Suprapubic skin (tissue), 4 donors: Measurements from ENCODE around the gene CLMN. TPM values are rescaled to one million over a fixed set of nuclear protein-coding genes. Genes with fewer than 3 reads are reported as not detected.

Experiments used
- DNase-seq, 2 donors: peaks; one replicate each; pipeline ENCODE4 v3.0.0-alpha.2; 2019; ENCODE audit warnings: low spot score in 2 of 2
- H3K27ac ChIP-seq: fragments of 200-600 bp; sonication (generic); one replicate; pipeline ENCODE4 v1.5.1; 2019
- H3K27me3 ChIP-seq: fragments of 200-600 bp; sonication (generic); one replicate; pipeline ENCODE4 v1.5.1; 2019
- H3K36me3 ChIP-seq: fragments of 200-600 bp; sonication (generic); one replicate; pipeline ENCODE4 v1.5.1; 2019
- H3K4me1 ChIP-seq: fragments of 200-600 bp; sonication (generic); one replicate; pipeline ENCODE4 v1.5.1; 2019
- H3K4me3 ChIP-seq: fragments of 200-600 bp; sonication (generic); one replicate; pipeline ENCODE4 v1.5.1; 2019; ENCODE audit warnings: mild to moderate bottlenecking
- H3K9me3 ChIP-seq: fragments of 200-600 bp; sonication (generic); one replicate; pipeline ENCODE4 v1.5.1; 2019
- EP300 ChIP-seq: sonication (generic); formaldehyde crosslinking; IDR thresholded peaks from one replicate; pipeline ENCODE4 v1.6.1; 2017; ENCODE audit warnings: antibody characterized with exemption
- POLR2A ChIP-seq, 2 donors: fragments of 450-650 bp; IDR thresholded peaks; one replicate each; pipeline ENCODE4 v1.6.1; 2017; ENCODE audit warnings: antibody characterized with exemption in 2 of 2, mild to moderate bottlenecking in 2 of 2, moderate library complexity in 2 of 2
- POLR2AphosphoS5 ChIP-seq, 3 donors: sonication (generic); formaldehyde crosslinking; IDR thresholded peaks; one replicate each; pipeline ENCODE4 v1.6.1; 2017; ENCODE audit warnings: antibody characterized with exemption in 3 of 3
- WGBS: methylation state at CpG from one replicate; pipeline ENCODE4 v1.1.5; 2018; 5-methylcytosine and 5-hydroxymethylcytosine counted together
- total RNA-seq, 4 donors: library from RNA; depleted of rRNA; stranded (reverse); fragments of >200 nt; gene quantifications; one replicate each; pipeline ENCODE4 v1.1.0, GENCODE V29; 2016
- TF ChIP-seq, protein P1 (sequence below), 2 donors: fragments of 200-600 bp in 1 of 2; fragments of 450-650 bp in 1 of 2; sonication (generic) in 1 of 2; IDR thresholded peaks; one replicate each; pipeline ENCODE4 v1.5.1; 2016 to 2019; ENCODE audit warnings: antibody characterized with exemption in 2 of 2, mild to moderate bottlenecking in 1 of 2, moderate library complexity in 1 of 2

CLMN gene
- total RNA-seq, 4 donors from 2014 or later: 5.0 to 25.7 (median 7.0) TPM

DNA sequence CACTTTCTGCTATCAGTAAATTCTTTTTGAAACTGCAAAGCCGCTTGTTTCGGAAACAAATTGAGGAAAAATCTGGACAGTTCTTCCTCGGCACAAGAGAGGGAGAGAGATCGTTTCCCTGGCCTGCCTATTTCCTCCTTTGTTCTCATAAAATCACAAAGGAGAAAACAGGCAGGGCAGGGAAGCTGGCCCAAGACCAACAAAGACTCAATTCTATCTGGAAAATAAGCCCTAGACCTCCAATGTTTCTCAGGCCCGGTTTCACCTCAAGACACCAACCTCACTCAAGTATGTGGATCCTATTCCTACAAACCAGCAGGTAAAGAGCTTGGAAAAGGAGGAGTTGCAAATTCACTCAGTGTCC is 181.9 kb downstream of the CLMN start:
- peaks cover 62% of the 10 kb centered on the region for H3K4me1 ChIP-seq
- 55% methylated on average over 5 of the region's 5 CpGs for WGBS
- H3K9me3 ChIP-seq: no peaks in the 10 kb centered on the region
- no peaks in the 10 kb centered on the region for H3K27me3 ChIP-seq
- DNase-seq: no peak
- H3K36me3 ChIP-seq: peaks cover 2% of the 10 kb centered on the region
- no peak overlapping the region for H3K4me3 ChIP-seq
- peak overlapping the region; percentile 41 for H3K27ac ChIP-seq
- TF ChIP-seq POLR2A (IDR thresholded peaks at IDR 0.05) (no peak), POLR2AphosphoS5 (IDR thresholded peaks at IDR 0.05) (no peak), EP300 (no peak)
- TF ChIP-seq, protein P1, sequence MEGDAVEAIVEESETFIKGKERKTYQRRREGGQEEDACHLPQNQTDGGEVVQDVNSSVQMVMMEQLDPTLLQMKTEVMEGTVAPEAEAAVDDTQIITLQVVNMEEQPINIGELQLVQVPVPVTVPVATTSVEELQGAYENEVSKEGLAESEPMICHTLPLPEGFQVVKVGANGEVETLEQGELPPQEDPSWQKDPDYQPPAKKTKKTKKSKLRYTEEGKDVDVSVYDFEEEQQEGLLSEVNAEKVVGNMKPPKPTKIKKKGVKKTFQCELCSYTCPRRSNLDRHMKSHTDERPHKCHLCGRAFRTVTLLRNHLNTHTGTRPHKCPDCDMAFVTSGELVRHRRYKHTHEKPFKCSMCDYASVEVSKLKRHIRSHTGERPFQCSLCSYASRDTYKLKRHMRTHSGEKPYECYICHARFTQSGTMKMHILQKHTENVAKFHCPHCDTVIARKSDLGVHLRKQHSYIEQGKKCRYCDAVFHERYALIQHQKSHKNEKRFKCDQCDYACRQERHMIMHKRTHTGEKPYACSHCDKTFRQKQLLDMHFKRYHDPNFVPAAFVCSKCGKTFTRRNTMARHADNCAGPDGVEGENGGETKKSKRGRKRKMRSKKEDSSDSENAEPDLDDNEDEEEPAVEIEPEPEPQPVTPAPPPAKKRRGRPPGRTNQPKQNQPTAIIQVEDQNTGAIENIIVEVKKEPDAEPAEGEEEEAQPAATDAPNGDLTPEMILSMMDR (IDR thresholded peaks at IDR 0.05): no peak

DNA sequence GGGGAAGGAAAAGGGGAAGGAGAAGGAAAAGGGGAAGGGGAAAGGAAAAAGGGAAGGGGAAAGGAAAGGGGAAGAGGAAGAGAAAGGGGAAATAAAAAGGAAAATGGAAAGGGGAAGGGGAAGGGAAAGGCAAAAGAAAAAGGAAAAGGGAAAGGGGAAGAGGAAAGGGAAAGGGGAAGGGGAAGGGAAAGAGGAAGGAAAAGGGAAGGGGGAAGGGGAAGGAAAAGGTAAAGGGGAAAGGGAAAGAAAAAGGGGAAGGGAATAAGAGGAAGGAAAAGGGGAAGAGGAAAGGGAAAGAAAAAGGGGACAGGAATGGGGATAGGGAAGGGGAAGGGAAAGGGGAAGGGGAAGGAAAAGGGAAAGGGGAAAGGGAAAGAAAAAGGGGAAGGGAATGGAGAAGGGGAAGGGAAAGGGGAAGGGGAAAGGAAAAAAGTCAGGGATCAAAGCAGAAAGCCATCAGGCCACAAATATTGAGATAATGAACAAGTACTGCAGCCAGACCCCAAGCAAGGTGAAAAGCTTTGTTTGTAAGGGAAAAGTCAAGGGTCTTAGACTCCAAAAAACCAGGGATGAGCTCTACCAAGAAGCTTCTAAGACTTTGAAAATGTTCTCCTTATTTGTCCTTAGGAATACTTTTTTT is 182.4 kb downstream of the CLMN start:
- peak overlapping the region; percentile 41 for H3K27ac ChIP-seq
- H3K4me1 ChIP-seq: peaks cover 57% of the 10 kb centered on the region
- H3K4me3 ChIP-seq: no peak overlapping the region
- peaks cover 7% of the 10 kb centered on the region for H3K36me3 ChIP-seq
- no peaks in the 10 kb centered on the region for H3K9me3 ChIP-seq
- DNase-seq: no peak
- no peak for TF ChIP-seq EP300
- no peaks in the 10 kb centered on the region for H3K27me3 ChIP-seq

DNA sequence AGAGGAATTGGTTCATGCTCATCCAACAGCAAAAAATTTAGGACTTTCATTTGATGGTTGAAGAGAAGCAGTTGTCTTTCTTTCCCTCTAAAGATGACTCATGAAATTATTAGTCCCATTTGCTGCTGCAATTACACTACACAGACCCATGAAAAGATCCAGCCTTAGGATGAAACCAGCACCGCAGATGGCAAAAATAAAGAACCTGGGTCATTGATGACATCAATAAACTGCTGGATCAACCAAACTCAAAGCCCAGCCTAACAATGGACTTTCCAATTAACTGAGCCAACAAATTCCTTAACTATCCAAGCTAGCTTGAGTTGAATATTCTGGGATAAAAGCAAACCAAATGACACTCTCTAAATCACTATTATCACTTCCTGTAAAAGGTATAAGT is 183.1 kb downstream of the CLMN start:
- H3K4me1 ChIP-seq: peaks cover 52% of the 10 kb centered on the region
- H3K4me3 ChIP-seq: no peak overlapping the region
- 76% methylated on average over 1 of the region's 1 CpG for WGBS
- TF ChIP-seq EP300 (no peak), POLR2AphosphoS5 (IDR thresholded peaks at IDR 0.05) (no peak), POLR2A (IDR thresholded peaks at IDR 0.05) (no peak)
- TF ChIP-seq, protein P1 (IDR thresholded peaks at IDR 0.05): no peak
- DNase-seq: no peak
- no peak overlapping the region for H3K27ac ChIP-seq
- no peaks in the 10 kb centered on the region for H3K27me3 ChIP-seq
- H3K36me3 ChIP-seq: peaks cover 11% of the 10 kb centered on the region
- no peaks in the 10 kb centered on the region for H3K9me3 ChIP-seq

DNA sequence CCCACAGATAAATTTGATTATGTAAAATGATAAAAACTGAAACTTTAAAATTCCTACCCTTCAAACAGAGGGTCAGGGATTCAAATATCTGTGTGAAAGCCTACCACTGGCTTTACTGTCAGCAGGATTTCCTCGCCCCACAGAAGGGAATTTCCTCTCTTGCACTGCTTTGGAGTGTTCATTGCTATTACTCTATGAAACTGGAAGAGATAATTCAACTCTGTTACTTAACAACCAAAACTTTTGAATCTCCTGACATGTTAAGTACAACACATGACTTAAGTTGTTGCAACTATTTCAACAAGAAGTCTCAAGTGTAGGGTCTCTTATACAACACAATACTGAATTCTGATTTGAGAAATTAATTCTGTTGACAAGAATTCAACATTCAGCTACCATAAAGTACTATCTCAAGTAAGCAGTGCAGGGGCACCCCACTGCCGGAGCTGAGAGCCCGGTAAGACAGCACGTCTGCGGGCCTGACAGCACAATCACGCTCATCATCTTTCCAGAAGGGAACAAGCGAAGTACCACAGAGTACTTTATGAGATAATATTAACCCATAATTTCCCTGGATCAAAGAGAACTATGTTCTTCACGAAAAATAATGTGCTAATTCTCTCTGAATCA is 185.3 kb downstream of the CLMN start:
- Histone ChIP-seq H3K9me3 (no peaks in the 10 kb centered on the region), H3K36me3 (peaks cover 23% of the 10 kb centered on the region), H3K27me3 (no peaks in the 10 kb centered on the region), H3K4me3 (no peak overlapping the region), H3K27ac (no peak overlapping the region), H3K4me1 (peaks cover 32% of the 10 kb centered on the region)
- 86% methylated on average over 8 of the region's 8 CpGs for WGBS
- DNase-seq: no peak
- no peak for TF ChIP-seq POLR2AphosphoS5 (IDR thresholded peaks at IDR 0.05)
- TF ChIP-seq, protein P1 (IDR thresholded peaks at IDR 0.05): no peak
- no peak for TF ChIP-seq POLR2A (IDR thresholded peaks at IDR 0.05)
- TF ChIP-seq EP300: no peak

DNA sequence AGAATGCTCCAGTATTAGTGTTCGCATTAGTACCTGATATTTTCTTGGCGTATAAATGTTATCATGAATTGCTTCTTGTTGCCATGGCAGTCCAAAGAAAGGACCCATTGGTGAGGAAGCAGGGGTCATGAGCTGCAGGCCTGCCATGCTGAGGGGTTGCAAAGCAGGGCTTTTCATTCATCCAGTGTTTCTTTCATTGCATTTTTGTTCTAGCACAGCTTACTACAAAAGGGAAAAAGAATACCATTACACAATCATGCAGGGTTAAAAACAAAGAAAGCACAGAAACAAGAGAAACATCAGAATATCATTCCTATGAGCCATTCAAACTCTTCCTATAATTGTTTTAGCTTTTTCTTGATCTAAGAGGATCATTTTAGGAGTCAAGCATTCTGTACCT is 186.4 kb downstream of the CLMN start:
- TF ChIP-seq, protein P1 (IDR thresholded peaks at IDR 0.05): no peak
- TF ChIP-seq EP300 (no peak), POLR2A (IDR thresholded peaks at IDR 0.05) (no peak), POLR2AphosphoS5 (IDR thresholded peaks at IDR 0.05) (no peak)
- DNase-seq: no peak

More for the DNA sequence above, 186.4 kb downstream of the CLMN start:
- Histone ChIP-seq H3K36me3 (peaks cover 32% of the 10 kb centered on the region), H3K9me3 (no peaks in the 10 kb centered on the region), H3K27ac (no peak overlapping the region), H3K27me3 (no peaks in the 10 kb centered on the region), H3K4me3 (no peak overlapping the region), H3K4me1 (peaks cover 28% of the 10 kb centered on the region)
- 94% methylated on average over 2 of the region's 2 CpGs for WGBS
